ENCODE results near the gene GNPTAB.

GRCh38 chr12:101746661-101747060, 84.1 kb downstream of the GNPTAB start:
- no peak for TF ChIP-seq EZH2 (IDR thresholded peaks at IDR 0.05; ENCODE audit: low read length, unreplicated experiment)
- no peak for TF ChIP-seq CTCF (conservative IDR thresholded peaks at IDR 0.05; ENCODE audit: low read depth, low read length)

Measured in PC-3 (cell line).